ENCODE results near the gene RIC8A.

DNA sequence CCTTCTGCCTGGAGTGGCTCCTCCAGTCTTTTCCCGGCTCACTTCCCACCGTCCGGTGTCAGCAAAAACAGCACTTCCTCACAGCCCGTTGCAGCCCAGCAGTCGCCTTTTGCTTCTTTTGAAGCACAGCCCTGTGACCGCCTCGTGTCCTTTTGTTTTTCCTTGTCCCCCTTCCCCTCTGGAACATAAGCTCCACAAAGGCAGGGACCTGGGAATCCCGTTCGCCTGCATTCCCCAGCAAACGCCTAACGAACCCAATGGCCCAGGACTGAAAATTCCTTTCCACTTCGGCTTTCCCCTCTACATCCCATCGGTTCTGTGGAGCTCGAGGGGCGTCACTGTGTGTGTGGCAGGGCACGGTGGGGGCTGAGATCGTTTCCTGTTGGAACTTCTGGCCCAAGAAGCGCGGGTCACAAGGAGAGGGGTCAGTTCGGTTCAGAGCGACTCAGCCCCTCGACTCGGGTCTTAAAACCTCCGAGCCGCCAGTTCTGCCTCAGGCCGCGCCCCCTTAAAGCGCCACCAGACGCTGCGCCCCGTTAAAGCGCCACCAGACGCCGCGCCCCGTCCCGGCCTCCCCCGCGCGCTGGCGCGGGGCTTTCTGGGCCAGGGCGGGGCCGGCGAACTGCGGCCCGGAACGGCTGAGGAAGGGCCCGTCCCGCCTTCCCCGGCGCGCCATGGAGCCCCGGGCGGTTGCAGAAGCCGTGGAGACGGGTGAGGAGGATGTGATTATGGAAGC, 841 bp downstream of the RIC8A start:
- TF ChIP-seq, protein P1, sequence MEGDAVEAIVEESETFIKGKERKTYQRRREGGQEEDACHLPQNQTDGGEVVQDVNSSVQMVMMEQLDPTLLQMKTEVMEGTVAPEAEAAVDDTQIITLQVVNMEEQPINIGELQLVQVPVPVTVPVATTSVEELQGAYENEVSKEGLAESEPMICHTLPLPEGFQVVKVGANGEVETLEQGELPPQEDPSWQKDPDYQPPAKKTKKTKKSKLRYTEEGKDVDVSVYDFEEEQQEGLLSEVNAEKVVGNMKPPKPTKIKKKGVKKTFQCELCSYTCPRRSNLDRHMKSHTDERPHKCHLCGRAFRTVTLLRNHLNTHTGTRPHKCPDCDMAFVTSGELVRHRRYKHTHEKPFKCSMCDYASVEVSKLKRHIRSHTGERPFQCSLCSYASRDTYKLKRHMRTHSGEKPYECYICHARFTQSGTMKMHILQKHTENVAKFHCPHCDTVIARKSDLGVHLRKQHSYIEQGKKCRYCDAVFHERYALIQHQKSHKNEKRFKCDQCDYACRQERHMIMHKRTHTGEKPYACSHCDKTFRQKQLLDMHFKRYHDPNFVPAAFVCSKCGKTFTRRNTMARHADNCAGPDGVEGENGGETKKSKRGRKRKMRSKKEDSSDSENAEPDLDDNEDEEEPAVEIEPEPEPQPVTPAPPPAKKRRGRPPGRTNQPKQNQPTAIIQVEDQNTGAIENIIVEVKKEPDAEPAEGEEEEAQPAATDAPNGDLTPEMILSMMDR (IDR thresholded peaks at IDR 0.05; ENCODE audit: low read depth, low read length) = no peak
- no peak for TF ChIP-seq EZH2phosphoT487 (IDR thresholded peaks at IDR 0.05; ENCODE audit: low read depth)
